HepG2 (cell line): ENCODE results near the gene FNIP2. TPM values are rescaled to one million over a fixed set of nuclear protein-coding genes. Genes with fewer than 3 reads are reported as not detected.
A peak's percentile ranks its signal among the peaks of the same experiment; 100 is the strongest.

Experiments used
- ATAC-seq: fragments of 200-7000 bp; cut with Tn5 transposase; 3 replicates; pipeline ENCODE4 v1.9.1; 2020; ENCODE audit warnings: mild to moderate bottlenecking, moderate library complexity
- BruUV-seq: library from RNA; stranded (reverse); fragments of 400-500 nt; replicated peaks from 2 replicates; lab custom pipeline; 2021; lab: Mats Ljungman, UMichigan
- CTCF ChIA-PET: fragments of 300-600 bp; formaldehyde crosslinking; extraction: SDS; loops from one replicate; lab custom pipeline; 2021; ENCODE audit warnings: low total read pairs, inconsistent platforms, low intra/inter-chr PET ratio; lab: Yijun Ruan, JAX
- POLR2A ChIA-PET: fragments of 350-600 bp; sonication (Branson Sonifier 250); formaldehyde crosslinking; loops from one replicate; lab custom pipeline; 2020; ENCODE audit warnings: antibody characterized with exemption, inconsistent platforms; lab: Yijun Ruan, JAX
- DNase-seq: peaks from one replicate; pipeline ENCODE4 v3.0.0-alpha.2; 2015; ENCODE audit warnings: low spot score
- FAIRE-seq: peaks from 3 replicates; lab custom pipeline; 2011; peaks lifted over from hg19 to GRCh38; lab: Jason Lieb, UNC
- H2AFZ ChIP-seq: one replicate; pipeline ENCODE4 v1.6.1; 2011; ENCODE audit warnings: low read length, inconsistent platforms
- H3K27ac ChIP-seq: fragments of 300-600 bp; 3 replicates; pipeline ENCODE4 v1.8.0; 2011; ENCODE audit warnings: mixed run types, mild to moderate bottlenecking, mixed read lengths, low read length, inconsistent platforms; ENCODE audit not compliant: insufficient read depth; ENCODE audit errors: extremely low read length
- H3K27me3 ChIP-seq, 2 experiments: fragments of 200-600 bp in 1 of 2; 2 replicates in 1 of 2; 3 replicates in 1 of 2; pipeline versions ENCODE4 v1.6.0 to v1.8.0; 2011; ENCODE audit warnings: low read length in 2 of 2, mild to moderate bottlenecking in 2 of 2, moderate library complexity in 2 of 2, inconsistent platforms in 1 of 2; ENCODE audit not compliant: insufficient read depth in 2 of 2, control insufficient read depth in 1 of 2
- H3K36me3 ChIP-seq, 2 experiments: fragments of 200-600 bp in 1 of 2; replicated peaks in 1 of 2; 2 replicates in 1 of 2; 3 replicates in 1 of 2; pipeline versions ENCODE4 v1.5.1 to v1.8.0; 2011; ENCODE audit warnings: low read length in 2 of 2, inconsistent platforms in 1 of 2; ENCODE audit not compliant: insufficient read depth in 2 of 2, control insufficient read depth in 1 of 2
- H3K4me1 ChIP-seq: 2 replicates; pipeline ENCODE4 v1.5.1; 2012; ENCODE audit warnings: low read length, inconsistent platforms; ENCODE audit not compliant: insufficient read depth
- H3K4me2 ChIP-seq: 2 replicates; pipeline ENCODE4 v1.6.0; 2011; ENCODE audit warnings: low read depth, low read length, inconsistent platforms
- H3K4me3 ChIP-seq, 3 experiments: fragments of 200-600 bp in 1 of 3; sonication (generic), shearing (Covaris generic) in 1 of 3; replicated peaks in 1 of 3; 2 replicates each; pipeline ENCODE4 v1.5.1; 2011 to 2016; ENCODE audit warnings: low read length in 3 of 3, inconsistent platforms in 2 of 3, low read depth in 2 of 3, mild to moderate bottlenecking in 2 of 3, control low read depth in 1 of 3, mixed read lengths in 1 of 3; ENCODE audit not compliant: insufficient read depth in 1 of 3
- H3K79me2 ChIP-seq: one replicate; pipeline ENCODE4 v1.6.1; 2011; ENCODE audit warnings: low read length, inconsistent platforms; ENCODE audit not compliant: insufficient read depth
- H3K9ac ChIP-seq: 2 replicates; pipeline ENCODE4 v1.6.0; 2011; ENCODE audit warnings: mild to moderate bottlenecking, low read depth, low read length, inconsistent platforms; ENCODE audit not compliant: insufficient read depth
- H3K9me3 ChIP-seq: 2 replicates; pipeline ENCODE4 v1.5.1; 2012; ENCODE audit warnings: mild to moderate bottlenecking, low read length
- H4K20me1 ChIP-seq: 2 replicates; pipeline ENCODE4 v1.6.0; 2011; ENCODE audit warnings: inconsistent platforms, mild to moderate bottlenecking, low read length, moderate library complexity; ENCODE audit not compliant: insufficient read depth
- ARNT2 ChIP-seq: sonication (generic); formaldehyde crosslinking; IDR thresholded peaks from 2 replicates; pipeline ENCODE4 v1.8.0; 2022; ENCODE audit warnings: mild to moderate bottlenecking, low read depth, missing genetic modification reagents, moderate library complexity
- BCL6 ChIP-seq: IDR thresholded peaks from 2 replicates; pipeline ENCODE4 v1.6.1; 2016; ENCODE audit warnings: missing genetic modification reagents, missing compliant biosample characterization
- CTCF ChIP-seq: sonication (generic); formaldehyde crosslinking; IDR thresholded peaks from 2 replicates; pipeline ENCODE4 v1.5.0; 2020; ENCODE audit warnings: mild to moderate bottlenecking, missing genetic modification reagents, moderate library complexity
- RNF2 ChIP-seq: fragments of 450-650 bp; conservative IDR thresholded peaks from 2 replicates; pipeline ENCODE4 v1.6.1; 2016; ENCODE audit warnings: low read depth
- ZBTB46 ChIP-seq: sonication (generic); formaldehyde crosslinking; IDR thresholded peaks from 2 replicates; pipeline ENCODE4 v1.4.0; 2020; ENCODE audit warnings: mild to moderate bottlenecking, missing genetic modification reagents, borderline replicate concordance
- ZBTB7B ChIP-seq: sonication (generic); formaldehyde crosslinking; IDR thresholded peaks from 2 replicates; pipeline ENCODE4 v1.4.0; 2020; ENCODE audit warnings: missing genetic modification reagents
- ZNF20 ChIP-seq: sonication (generic); formaldehyde crosslinking; IDR thresholded peaks from 2 replicates; pipeline ENCODE4 v1.4.0; 2020; ENCODE audit warnings: mild to moderate bottlenecking, moderate library complexity, missing genetic modification reagents
- ZNF674 ChIP-seq: sonication (generic); formaldehyde crosslinking; IDR thresholded peaks from 2 replicates; pipeline ENCODE4 v1.5.0; 2020; ENCODE audit warnings: low read depth, mild to moderate bottlenecking, missing genetic modification reagents
- WGBS: methylation state at CpG from one replicate; pipeline ENCODE4 v1.1.6; 2017; ENCODE audit warnings: low lambda C conversion rate; 5-methylcytosine and 5-hydroxymethylcytosine counted together
- in situ Hi-C: cut with HindIII; loops from 2 replicates; pipeline ENCODE4 v1.10.0; 2017; ENCODE audit warnings: low pct_unique_long_range_greater_than_20kb; ENCODE audit not compliant: extremely low pct_ligation_motif_present
- intact Hi-C: fragments of 100-400 bp; cut with micrococcal nuclease; formaldehyde crosslinking; loops from one replicate; pipeline ENCODE4 v1.10.0; 2022; ENCODE audit not compliant: unreplicated experiment
- polyA plus RNA-seq, 8 experiments: library from polyadenylated mRNA; depleted of rRNA in 3 of 8; stranded (reverse) in 7 of 8; unstranded in 1 of 8; fragments of >200 nt; fragmentation: Illumina TruSeq in 4 of 8; extraction: Trizol in 4 of 8; gene quantifications; 2 replicates each; pipeline versions ENCODE4 v1.2.1 to v1.2.3, GENCODE V29; 2011 to 2016; ENCODE audit warnings: low read depth in 4 of 8, missing spikeins in 1 of 8, mixed read lengths in 1 of 8; ENCODE audit not compliant: insufficient read depth in 1 of 8
- total RNA-seq, 5 experiments: library from RNA; depleted of rRNA; stranded (reverse); fragments of >200 nt; fragmentation: Illumina TruSeq; extraction: Trizol; gene quantifications; 2 replicates each; pipeline ENCODE4 v1.2.3, GENCODE V29; 2016; ENCODE audit warnings: low read depth in 1 of 5

Gene FNIP2
- total and polyA plus RNA-seq, 2 of the 13 experiments (the other 11 are each of a cell fraction or from before 2014, with no cell fraction given), result 15.5 to 21.0 TPM

- Histone ChIP-seq H3K27ac (no peak overlapping the region), H3K4me2 (no peak overlapping the region), H3K36me3 (peaks cover 10 to 46% of the 10 kb centered on the region in 2 experiments), H3K4me1 (no peaks in the 10 kb centered on the region), H3K4me3 (no peak overlapping the region), H4K20me1 (no peaks in the 10 kb centered on the region), H3K9ac (no peak overlapping the region), H3K27me3 (no peaks in the 10 kb centered on the region), H2AFZ (no peak overlapping the region), H3K9me3 (no peaks in the 10 kb centered on the region), H3K79me2 (no peaks in the 10 kb centered on the region)
- no peak for DNase-seq
- ATAC-seq, result peak; percentile 54; the same call in 2 of the 3 replicates
- WGBS, result 100% methylated on average over 3 of the region's 3 CpGs
- in situ Hi-C loops (loop anchor here (5.0 to 25.0 kb wide), 2 partner anchors 316 to 576 kb away; no protein-coding TSS in a partner anchor), intact Hi-C loops (no loop called here)
- no peak for FAIRE-seq
- POLR2A ChIA-PET, result no interaction called here
- no TSS peak for BruUV-seq
- TF ChIP-seq ZNF674 (CRISPR knock-in tag) (no peak), RNF2 (no peak), CTCF (CRISPR knock-in tag) (no peak), ARNT2 (CRISPR knock-in tag) (no peak), ZNF20 (CRISPR knock-in tag) (no peak), BCL6 (no peak), ZBTB7B (CRISPR knock-in tag) (no peak), ZBTB46 (CRISPR knock-in tag) (no peak)
- CTCF ChIA-PET, result no interaction called here
Measured at GRCh38 chr4:158861766-158862165, 92.9 kb downstream of the FNIP2 start.
